ENCODE results near the gene HOMER1. TPM values are rescaled to one million over a fixed set of nuclear protein-coding genes. Genes with fewer than 3 reads are reported as not detected.
A peak's percentile ranks its signal among the peaks of the same experiment; 100 is the strongest.

The HOMER1 gene
- total and polyA plus RNA-seq, 2 of the 13 experiments (the other 11 are each of a cell fraction or from before 2014, with no cell fraction given), result 5.3 to 24.8 TPM

GRCh38 chr5:79514391-79515105, 614 bp upstream of the HOMER1 start (continued):
- TF ChIP-seq ELF1 (CRISPR knock-in tag; IDR thresholded peaks at IDR 0.05) (peak; percentile 91), MLXIP (CRISPR knock-in tag; IDR thresholded peaks at IDR 0.05; ENCODE audit: borderline replicate concordance) (no peak), TRIM22 (IDR thresholded peaks at IDR 0.05) (no peak), TEF (CRISPR knock-in tag; IDR thresholded peaks at IDR 0.05) (no peak), ZNF24 (IDR thresholded peaks at IDR 0.05) (no peak), AKNA (CRISPR knock-in tag; IDR thresholded peaks at IDR 0.05; ENCODE audit: borderline replicate concordance) (no peak), ZNF446 (CRISPR knock-in tag; IDR thresholded peaks at IDR 0.05) (no peak; the same call in none of the 2 replicates), EEA1 (CRISPR knock-in tag; IDR thresholded peaks at IDR 0.05; ENCODE audit: borderline replicate concordance) (no peak), TGIF2 (CRISPR knock-in tag; IDR thresholded peaks at IDR 0.05) (no peak; the same call in 1 of the 2 replicates), KLF9 (CRISPR knock-in tag; IDR thresholded peaks at IDR 0.05; ENCODE audit: low read depth) (no peak), ETV5 (CRISPR knock-in tag; IDR thresholded peaks at IDR 0.05; ENCODE audit: borderline replicate concordance) (peak; percentile 94), ZBTB25 (CRISPR knock-in tag; IDR thresholded peaks at IDR 0.05) (peak; percentile 86), YY1 (IDR thresholded peaks at IDR 0.05; ENCODE audit: insufficient read depth, insufficient replicate concordance, low read depth, low read length) (peak; percentile 8)
